ENCODE data around the gene CLSTN2.

Gene CLSTN2

GRCh38 chr3:139935016-139935865 lies at the start of gene CLSTN2:
CLSTN2 (plus strand) TSS chr3:139935185.
- DNase-seq (ENCODE audit: low read depth in 2 of 2), result peak in 1 of 2 donors; percentile 29

DNA sequence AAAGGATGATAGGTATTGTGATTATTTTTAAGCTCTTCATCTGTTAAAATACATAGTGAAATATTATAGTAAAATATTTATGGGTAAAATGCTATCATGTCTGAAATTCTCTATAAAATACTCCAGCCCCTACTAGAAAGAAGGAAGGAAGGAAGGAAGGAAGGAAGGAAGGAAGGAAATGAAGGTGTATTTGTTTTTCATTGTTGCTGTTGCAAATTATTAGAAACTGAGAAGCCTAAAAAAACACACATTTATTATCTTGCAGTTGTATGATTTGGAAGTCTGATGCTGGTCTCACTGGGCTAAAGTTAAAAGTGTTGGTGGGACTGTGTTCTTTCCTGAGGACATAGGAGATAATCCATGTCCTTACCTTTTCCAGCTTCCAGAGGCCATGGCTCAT lies 47.6 kb upstream of the CLSTN2 start:
- no peak for DNase-seq (ENCODE audit: low read depth in 2 of 2)

DNA sequence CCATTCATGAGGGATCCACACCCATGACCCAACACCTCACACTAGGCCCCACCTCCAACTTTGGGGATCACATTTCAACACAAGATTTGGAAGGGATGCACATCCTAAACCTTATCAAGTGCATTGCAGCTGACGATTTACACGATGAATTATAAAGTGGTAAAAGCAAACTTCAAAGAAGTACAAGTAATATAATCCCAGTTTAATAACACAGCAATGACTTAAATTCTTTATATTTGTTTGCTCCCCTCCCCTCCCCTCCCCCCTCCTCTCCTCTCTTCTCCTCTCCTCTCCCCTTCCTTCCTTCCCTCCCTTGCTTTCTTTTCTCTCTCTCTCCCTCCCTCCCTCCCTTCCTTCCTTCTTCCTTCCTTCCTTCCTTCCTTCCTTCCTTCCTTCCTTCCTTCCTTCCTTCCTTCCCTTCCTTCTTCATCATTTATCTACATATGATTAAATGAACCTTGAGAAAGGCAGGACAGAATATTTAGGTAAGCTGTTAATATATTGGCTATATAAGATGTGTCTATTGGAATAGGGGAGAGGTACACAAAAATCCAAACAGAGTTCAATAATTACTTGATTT lies 46.3 kb upstream of the CLSTN2 start:
- no peak for DNase-seq (ENCODE audit: low read depth in 2 of 2)

GRCh38 chr3:139893267-139893962 lies 41.6 kb upstream of the CLSTN2 start:
- no peak for DNase-seq (ENCODE audit: low read depth in 2 of 2)

GRCh38 chr3:139893963-139894642 lies 40.9 kb upstream of the CLSTN2 start:
- no peak for DNase-seq (ENCODE audit: low read depth in 2 of 2)

- DNase-seq (ENCODE audit: low read depth in 2 of 2), result no peak
Observed at GRCh38 chr3:139894643-139894989, 40.4 kb upstream of the CLSTN2 start.

- no peak for DNase-seq (ENCODE audit: low read depth in 2 of 2)
Observed at GRCh38 chr3:139897759-139898158, 37.2 kb upstream of the CLSTN2 start.

DNA sequence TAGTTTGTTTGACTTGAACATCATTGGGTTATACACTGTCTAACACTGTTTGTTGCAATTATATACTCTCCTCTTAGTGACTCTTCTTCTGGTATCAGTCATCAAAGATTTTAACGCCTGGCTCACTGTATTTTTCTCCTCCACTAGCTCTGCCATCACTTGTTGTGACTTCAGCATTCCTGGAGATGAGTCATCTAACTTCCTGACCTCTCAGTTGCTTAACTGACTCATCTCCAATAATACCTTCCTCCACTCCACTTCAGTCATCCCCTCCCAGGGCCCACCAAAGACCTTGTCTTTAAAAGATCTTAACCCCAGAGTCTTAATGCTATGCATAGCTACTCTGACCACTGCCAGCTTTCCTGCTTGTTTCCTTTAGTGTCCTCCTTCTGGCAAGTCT lies 28.6 kb upstream of the CLSTN2 start:
- DNase-seq (ENCODE audit: low read depth in 2 of 2), result no peak

- DNase-seq (ENCODE audit: low read depth in 2 of 2), result no peak
Observed at GRCh38 chr3:139909811-139910210, 25.2 kb upstream of the CLSTN2 start.

DNA sequence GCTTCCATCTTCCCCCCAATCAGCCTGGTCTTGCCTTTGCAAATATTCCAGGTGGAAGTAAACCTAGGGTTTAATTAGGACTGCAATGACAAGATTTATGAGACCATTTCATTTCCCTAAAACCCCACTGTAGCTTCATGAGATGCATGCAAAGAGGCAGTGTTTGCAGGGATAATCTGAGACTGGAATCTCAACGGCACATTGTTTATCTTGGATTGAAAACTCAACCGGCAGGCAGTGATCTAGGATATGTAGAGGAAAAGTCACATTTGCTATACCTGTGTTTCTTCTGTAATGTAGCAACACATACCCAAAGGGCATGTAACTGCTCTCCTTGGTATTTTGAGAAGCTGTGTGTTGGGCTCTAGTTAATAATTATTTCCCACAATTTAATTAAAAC lies 18.7 kb upstream of the CLSTN2 start:
- no peak for DNase-seq (ENCODE audit: low read depth in 2 of 2)

DNA sequence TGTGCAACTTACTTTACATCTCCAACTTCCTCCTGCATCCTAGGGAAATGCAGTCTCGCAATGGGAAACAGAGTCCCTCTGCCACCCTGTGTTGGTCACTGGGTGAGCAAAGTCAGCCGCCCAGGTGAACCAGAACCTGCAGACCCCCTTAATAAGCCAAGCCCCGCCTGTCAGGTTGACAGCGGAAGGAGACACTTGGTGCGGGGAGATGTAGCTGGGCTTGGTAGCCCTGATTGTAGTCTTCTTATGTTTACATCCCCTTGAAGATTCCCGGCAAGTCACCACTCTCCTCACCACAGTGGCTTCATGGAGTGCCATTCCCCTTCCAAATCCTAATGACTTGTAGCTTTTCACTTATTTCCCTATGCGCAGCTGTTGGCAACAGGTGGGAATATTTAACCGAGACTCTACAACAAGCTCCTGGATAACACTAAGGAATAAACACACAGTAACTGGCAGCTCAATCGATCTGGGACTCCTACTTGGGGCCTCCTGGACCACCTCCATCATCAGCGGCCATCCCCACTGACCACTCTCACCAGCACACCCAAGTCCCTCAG lies 17.7 kb upstream of the CLSTN2 start:
- no peak for DNase-seq (ENCODE audit: low read depth in 2 of 2)

DNA sequence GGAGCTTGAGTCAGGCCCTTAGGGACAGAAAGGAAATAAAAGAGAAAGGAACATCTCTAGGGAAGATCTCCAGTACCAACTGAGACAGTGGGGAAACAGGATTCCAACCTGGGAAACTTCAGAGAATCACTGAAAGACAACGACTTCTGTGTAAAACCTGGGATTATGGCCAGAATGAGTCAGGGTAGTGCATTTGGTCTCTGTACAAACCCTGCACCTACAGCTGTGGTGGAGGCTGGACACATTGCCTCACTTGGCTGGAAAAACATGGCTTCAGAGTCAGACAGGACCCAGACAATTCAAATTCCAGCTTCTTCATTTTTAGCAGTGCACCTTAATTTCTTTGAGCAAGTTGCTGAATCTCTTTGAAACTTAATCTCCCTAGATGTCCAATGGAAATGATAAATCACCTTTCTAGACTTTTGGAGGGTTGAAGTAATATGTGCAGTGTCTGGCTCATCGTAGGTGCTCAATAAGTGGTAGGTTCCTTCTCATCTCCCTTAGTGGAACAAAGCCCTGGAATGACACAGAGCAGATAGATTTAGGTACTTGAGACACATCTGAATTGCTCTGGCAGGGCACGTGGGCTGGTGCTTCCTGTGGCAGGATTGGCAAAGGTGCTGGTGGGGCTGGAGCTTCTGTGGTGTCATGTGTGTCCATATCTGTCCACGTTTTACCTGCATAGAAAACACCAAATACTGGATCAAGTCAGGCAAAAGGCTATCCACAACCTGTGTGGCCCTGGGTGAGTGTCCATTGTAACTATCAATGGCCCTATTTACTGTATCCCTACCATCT lies 6.1 kb upstream of the CLSTN2 start:
- DNase-seq (ENCODE audit: low read depth in 2 of 2), result no peak

- no peak for DNase-seq (ENCODE audit: low read depth in 2 of 2)
Observed at GRCh38 chr3:139930211-139930610, 4.8 kb upstream of the CLSTN2 start.

DNA sequence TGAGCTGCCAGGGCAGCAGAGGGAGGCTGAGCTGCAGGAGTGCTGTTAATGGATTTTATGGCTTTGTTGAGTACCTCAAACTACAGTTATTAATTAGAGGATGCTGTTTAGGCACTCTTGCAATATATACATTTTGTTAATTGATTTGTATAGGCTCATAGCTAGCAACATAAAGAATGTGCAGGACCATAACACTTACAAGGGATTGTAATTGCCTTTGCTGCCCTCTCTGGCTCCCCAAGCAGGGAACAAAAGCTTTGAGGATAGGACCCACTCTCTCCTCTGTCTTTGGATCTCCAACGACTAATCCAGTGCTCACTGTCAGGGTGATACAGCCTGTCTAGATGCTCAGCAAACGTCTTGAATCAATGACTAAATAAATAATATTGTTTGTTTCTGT lies 1.2 kb upstream of the CLSTN2 start:
- DNase-seq (ENCODE audit: low read depth in 2 of 2), result no peak

DNA sequence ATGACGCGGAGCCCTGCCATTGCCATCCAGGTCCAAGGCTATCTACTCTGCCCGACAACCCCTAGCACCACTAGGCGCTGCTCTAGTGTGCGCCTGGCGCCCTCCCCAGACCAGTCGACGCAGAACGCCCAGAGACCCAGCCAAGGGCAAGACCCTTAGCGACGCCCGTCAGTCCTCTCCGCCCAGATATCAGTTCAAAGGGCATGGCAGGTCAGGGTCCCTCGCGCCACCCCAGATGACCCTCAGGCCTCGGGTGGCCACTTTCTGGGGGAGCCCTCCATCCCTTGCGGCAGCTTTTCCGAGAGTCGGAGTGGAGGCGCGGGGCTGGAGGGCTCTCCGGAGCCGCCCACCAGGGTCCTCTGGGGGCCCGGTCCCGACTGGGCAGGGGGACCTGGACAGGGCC lies 371 bp upstream of the CLSTN2 start:
- no peak for DNase-seq (ENCODE audit: low read depth in 2 of 2)

- DNase-seq (ENCODE audit: low read depth in 2 of 2), result no peak
Observed at GRCh38 chr3:139935866-139936817, 1.2 kb downstream of the CLSTN2 start.

- no peak for DNase-seq (ENCODE audit: low read depth in 2 of 2)
Observed at GRCh38 chr3:139937674-139938279, 2.8 kb downstream of the CLSTN2 start.

DNA sequence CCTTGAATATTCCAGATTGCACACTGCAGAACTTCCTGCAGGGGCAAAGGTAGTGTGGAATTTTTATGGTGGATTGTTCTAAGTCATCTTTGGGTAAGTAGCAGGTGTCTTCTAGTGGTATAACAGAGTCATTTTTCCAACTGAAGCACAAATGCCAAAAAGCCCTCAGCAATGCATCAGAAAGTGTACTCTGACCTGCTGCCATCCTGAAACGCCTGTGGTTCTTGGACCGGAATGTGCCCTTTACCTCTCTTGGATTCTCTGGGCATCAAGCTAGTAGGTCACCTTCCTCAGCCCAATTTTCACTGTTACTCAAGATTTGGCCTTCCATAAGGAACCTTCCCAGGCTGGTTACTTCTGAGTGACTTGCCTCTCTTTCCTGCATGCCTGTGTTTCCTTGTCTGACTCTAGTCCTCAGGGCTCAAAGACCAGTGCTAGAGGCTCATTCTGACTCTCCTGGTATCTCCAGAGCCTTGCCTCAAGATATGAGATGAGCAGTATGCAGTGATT lies 4.8 kb downstream of the CLSTN2 start:
- DNase-seq (ENCODE audit: low read depth in 2 of 2), result no peak

DNA sequence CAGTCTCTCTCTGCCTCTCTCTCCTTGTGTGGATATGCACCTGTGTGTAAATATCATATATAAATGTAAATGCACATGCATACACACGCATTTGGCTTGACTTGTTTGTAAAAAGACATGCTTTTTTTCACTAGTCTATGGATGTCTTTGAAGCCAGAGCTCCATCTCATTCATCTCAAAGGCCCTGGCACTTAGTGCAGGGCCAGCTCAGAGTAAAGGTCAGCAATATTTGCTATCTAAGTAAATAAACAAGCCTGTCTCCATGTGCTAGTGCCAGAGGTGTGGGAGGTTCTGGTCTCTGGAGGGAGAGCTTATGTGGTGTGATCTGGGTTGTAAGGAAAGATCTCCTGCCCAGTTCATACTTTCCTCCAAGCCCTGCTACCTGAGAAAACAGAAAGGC lies 5.6 kb downstream of the CLSTN2 start:
- DNase-seq (ENCODE audit: low read depth in 2 of 2), result no peak

Data from stimulated activated CD8-positive, alpha-beta memory T cell treated with anti-CD3 and anti-CD28 coated beads, Interleukin-2, amount 100 ng/mL, for 48 hours (primary cell).